DOHH2 (cell line): ENCODE data around the gene WWP2.

Experiments used
- EZH2phosphoT487 ChIP-seq: fragments of 200-600 bp; sonication (generic); IDR thresholded peaks from 2 replicates; pipeline ENCODE4 v1.6.1; 2017; ENCODE audit warnings: borderline replicate concordance, mild to moderate bottlenecking, antibody characterized with exemption, low read length, moderate library complexity, mixed read lengths
- TF ChIP-seq, protein P1 (sequence below): fragments of 200-600 bp; sonication (generic); IDR thresholded peaks from one replicate; pipeline ENCODE4 v1.5.1; 2014; ENCODE audit warnings: antibody characterized with exemption, mild to moderate bottlenecking, low read depth, low read length; ENCODE audit not compliant: poor library complexity, severe bottlenecking

DNA sequence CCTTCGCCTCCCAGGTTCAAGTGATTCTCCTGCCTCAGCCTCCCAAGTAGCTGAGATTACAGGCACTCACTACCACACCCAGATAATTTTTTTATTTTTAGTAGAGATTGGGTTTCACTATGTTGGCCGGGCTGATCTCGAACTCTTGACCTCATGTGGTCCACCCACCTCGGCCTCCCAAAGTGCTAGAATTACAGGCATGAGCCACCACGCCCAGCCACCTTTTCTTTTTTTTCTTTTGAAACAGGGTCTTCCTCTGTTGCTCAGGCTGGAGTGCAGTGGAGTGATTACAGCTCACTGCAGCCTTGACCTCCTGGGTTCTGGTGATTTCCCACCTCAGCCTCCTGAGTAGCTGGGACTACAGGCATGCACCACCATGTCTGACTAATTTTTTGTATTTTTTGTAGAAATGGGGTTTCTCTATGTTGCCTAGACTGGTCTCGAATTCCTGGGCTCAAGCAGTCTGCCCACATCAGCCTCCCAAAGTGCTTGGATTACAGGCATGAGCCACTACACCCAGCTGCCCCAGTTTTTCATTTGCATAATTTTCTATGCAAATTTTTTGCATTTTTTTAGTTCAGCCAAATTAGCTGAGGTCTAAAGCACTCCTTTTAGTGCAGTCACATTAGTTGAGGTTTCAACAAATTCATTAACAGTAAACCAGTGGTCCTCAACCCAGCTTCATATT is 11.3 kb downstream of the WWP2 start:
- TF ChIP-seq, protein P1, sequence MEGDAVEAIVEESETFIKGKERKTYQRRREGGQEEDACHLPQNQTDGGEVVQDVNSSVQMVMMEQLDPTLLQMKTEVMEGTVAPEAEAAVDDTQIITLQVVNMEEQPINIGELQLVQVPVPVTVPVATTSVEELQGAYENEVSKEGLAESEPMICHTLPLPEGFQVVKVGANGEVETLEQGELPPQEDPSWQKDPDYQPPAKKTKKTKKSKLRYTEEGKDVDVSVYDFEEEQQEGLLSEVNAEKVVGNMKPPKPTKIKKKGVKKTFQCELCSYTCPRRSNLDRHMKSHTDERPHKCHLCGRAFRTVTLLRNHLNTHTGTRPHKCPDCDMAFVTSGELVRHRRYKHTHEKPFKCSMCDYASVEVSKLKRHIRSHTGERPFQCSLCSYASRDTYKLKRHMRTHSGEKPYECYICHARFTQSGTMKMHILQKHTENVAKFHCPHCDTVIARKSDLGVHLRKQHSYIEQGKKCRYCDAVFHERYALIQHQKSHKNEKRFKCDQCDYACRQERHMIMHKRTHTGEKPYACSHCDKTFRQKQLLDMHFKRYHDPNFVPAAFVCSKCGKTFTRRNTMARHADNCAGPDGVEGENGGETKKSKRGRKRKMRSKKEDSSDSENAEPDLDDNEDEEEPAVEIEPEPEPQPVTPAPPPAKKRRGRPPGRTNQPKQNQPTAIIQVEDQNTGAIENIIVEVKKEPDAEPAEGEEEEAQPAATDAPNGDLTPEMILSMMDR, result no peak
- no peak for TF ChIP-seq EZH2phosphoT487
